GM19452 (cell line): ENCODE results near the gene SLIT1.

Source experiments
- ATAC-seq: cut with Tn5 transposase; IDR thresholded peaks from one replicate; pipeline ENCODE4 v1.9.1; 2021; ENCODE audit not compliant: unreplicated experiment

SLIT1 gene

DNA sequence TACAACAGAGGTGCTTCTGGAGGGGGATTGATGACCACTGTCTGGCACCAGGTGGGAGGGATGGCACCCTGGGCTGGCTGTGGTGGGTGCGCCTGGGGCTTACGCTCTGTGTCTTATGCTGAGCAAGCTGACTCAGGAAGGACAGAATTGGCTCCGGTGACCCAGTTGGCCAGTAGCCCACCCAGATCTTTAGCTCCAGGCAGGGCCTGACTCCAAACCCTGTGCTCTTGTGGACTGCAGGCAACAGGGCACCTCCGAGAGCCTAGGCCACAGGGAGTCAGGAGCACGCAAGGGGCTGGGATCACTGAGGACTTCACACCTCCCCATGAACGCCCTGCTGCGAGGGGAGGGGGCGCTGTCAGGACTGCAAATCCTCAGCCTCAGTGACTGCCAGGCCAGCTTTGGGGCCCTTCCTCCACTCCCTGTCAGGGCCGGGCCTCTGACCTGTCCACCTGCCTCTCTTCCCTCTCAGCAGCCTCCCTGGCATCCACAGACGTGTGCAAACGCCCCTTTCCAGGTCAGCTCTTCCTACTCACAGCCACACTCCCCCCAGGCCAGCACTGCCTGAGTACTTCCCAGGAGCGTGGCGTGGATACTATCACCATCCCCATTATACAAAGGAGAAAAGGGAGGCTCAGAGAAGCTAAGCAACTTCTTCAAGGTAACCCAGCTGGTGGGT is 118.7 kb downstream of the SLIT1 start:
- no peak for ATAC-seq

DNA sequence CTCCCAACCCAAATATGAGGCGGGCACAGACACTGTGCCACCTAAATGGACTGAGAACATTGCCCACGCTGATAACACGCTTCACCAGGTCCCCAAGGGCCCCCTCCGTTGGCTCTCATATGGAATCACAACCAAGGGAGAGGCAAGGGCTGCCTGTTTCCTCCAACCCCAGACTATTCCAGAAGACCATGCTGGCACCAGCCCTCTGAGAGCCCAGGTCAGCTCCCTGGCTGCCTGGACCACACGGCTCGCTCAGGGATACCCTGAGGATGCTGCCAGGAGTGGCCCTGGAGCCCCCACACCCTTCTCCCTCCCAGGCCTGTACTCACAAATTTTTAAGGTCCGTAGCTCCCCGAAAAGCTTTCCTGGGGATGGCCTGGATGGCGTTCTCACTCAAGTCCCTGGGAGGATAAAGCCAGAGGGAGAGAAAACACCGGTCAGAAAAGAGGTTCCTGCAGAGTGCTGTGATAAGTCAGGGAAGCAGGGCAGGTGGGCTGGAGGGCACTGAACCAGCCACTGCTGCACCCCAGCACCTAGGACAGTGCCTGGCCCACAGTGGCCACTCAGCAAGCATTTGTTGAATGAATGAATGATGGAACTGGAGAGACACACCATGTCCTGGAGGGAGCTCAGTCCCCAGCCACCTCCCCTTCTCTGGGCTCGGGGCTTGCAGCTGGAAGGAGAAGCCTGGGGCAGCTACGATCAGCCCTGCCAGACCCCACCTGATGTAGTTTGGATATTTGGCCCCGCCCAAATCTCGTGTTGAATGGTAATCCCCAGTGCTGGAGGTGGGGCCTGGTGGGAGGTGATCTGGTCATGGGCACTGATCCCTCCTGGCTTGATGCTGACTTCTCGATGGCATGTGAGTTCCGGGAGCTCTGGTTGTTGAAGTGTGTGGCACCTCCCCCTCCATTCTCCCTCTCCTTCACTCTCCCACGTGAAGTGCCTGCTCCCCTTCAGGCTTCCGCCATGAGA is 119.8 kb downstream of the SLIT1 start:
- no peak for ATAC-seq

DNA sequence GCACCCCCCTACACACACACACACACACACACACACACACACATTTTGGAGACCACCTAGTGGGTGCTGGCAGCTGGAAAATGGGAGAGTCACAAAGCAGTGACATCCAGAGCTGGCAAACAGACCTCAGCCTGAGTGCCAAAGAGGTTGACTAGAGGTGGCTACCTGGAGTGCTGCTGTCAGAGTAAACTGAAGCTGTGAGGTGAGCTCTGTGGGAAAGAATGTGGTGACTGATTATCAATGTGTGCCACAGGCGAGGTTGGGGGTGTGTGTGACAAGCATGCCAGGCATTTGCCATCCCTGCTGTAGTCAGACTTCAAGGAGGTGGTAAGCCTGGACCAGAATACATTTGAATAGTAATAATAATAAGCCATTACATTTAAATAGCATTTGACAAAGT is 120.6 kb downstream of the SLIT1 start:
- ATAC-seq, result no peak

DNA sequence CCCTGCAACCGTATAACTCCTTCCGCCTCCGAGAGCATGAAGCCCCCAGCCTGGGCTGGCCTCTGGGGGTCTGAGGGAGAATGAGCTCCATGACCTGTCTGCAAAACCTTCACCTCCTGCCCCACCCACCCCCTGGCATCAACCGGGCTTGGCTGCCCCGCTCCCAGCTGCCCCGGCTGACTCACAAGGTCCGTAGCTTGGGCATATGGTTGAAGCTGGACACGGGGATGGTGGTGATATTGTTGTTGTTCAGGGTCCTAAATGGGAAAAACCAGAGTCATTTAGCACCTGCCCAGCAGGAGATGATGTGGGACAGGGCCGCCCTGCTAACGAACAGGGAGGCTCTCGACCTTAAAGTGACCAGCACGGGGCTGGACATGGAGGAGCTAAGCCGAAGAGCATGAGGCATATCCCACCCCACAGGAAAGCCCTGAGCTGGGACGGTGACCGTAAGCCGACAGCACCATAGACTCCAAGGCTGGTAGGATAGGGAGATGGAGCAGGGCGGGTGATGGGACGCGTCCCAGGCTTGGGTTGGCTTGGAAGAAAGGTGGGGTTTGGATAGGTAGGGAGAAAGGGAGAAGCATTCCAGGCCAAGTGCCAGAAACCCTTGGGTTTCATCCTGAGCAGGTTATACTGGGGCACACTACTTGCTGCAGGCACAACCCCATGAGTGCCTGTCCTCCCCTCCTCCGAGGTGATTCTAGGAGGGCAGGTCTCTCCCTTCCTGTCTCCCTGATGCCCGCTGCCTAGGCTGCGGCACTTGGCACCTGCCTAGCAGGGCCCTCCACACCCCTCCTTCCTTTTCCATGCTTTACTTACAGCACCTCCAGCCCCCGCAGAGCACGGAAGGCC is 121.5 kb downstream of the SLIT1 start:
- no peak for ATAC-seq

DNA sequence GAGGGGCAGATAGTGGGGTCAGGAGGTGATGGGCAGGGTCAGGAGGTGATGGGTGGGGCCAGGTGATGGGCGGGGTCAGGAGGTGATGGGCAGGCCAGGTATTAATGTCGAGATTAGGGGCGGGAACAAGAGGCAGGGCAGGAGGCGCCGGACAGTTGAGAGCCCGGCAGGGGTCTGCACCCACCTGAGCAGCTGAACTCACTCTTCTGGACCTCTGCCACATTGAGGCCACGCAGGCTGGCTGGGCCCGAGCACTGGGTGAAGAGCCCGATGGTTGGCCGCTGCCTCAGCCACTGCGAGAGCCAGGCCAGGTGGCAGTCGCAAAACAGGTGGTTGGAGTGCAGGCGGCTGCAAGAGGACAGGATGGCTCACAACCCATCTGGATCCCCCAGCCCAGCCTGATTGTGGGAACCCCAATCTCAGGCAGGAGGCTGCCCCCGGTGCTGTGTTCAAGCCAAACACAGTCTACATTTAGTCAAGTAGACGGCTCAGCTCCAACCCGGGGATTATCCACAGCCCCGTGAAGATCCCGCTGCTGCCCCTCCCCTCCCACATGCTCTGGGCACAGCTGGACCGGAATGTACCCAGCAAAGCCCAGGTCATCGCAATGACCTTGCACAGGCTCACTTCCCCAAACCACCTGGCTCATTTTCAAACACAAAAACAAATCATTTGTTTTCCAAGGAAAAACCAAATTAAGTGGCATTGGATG is 122.3 kb downstream of the SLIT1 start:
- no peak for ATAC-seq

DNA sequence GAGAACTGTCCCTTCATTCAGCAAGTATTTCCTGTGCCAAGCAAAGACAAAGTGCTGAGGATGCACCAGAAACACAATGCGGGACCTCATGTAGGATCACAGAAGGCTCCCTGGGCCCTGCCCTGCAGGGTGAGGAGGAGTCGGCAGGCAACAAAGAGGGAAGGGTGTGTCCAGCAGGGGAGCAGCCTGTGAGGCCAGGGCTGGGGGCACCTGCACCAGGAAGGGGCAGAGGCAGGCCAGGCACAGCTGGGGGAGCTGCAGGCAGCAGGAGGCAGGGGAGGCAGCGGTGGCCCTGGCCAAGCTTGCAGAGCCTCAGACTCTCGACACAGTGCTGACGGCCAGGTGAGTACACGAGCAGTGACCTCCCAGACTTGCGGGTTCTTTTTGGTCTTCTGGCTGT is 123.3 kb downstream of the SLIT1 start:
- ATAC-seq, result no peak

DNA sequence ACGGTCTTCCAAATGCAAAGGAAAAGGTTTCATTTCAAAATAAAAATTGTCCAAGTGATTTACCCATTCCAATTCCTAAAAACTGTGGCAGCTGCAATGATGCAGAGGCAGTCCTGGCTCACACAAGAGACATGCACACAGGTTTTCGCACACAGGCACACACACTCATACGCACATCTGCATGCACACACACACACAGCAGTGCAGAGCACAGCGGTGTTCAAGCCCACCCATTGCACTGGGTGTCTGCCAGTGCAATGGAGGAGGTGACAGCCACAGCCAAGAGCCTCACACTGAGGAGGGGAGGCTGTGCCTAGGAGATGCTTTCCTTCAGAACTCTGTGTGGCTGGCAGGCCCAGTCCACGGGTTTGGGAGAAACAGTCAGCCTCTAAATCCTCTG is 123.7 kb downstream of the SLIT1 start:
- ATAC-seq, result no peak

DNA sequence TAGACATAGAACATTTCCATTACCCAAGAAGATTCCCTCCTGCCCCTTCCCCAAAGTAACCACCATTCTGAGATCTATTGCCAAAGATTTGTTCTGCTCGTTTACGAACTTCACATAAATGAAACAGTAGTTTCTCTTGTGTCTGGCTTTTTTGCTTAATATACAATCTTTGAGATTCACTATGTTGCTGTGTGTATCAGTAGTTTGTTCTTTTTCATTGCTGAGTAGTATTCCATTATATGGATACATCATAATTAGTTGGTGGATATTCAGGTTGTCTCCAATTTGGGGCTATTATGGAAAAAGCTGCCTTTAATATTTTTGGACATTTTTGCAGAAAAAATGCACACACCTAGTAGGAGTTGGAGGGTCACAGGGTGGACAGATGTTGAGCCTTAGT is 124.3 kb downstream of the SLIT1 start:
- no peak for ATAC-seq

DNA sequence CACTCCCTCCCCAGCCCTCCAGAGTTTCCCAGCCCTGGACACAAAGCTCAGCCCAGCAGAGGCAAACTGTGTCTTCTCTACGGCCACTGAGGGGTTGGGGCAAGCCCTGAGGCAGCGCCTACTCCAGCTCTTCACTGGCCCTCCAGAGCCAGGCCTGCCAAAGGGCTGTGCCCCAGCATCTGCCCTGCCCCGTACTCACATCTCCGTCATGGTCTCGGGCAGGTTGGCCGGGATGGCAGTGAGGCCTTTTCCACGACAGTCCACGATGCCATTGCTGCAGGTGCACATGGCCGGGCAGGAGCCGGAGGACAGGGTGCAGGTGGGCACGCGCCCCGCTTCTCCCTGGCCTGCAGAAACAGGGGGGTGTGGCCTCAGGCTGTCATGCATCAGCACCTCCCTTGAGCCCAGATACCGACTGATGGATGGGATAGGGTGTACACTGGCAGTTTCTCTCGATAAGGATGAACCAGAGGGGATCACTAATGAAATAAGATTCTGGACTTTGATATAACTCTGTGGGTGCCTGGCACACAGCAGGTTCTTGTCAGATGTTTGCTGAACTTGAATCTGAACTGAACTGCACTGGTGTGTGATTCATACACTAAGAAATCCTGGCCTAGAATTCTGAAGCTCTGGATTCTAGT is 125.2 kb downstream of the SLIT1 start:
- ATAC-seq, result no peak

DNA sequence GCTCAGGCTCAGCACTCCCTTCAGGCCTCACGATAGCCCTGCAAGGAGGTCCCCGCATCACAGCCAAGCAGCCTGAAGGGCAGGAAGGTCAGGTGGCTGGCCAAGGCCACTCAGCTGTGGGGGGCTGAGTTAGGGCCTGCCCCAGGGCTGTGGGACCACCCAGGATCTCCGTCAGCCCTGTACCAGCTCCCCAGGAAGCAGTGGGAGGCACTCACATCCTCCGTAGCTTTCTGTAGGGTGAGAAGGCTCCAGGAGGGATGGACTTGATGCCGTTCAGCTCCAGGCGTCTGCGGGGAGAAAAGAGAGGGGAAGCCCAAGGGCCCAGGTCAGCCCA is 125.9 kb downstream of the SLIT1 start:
- no peak for ATAC-seq

DNA sequence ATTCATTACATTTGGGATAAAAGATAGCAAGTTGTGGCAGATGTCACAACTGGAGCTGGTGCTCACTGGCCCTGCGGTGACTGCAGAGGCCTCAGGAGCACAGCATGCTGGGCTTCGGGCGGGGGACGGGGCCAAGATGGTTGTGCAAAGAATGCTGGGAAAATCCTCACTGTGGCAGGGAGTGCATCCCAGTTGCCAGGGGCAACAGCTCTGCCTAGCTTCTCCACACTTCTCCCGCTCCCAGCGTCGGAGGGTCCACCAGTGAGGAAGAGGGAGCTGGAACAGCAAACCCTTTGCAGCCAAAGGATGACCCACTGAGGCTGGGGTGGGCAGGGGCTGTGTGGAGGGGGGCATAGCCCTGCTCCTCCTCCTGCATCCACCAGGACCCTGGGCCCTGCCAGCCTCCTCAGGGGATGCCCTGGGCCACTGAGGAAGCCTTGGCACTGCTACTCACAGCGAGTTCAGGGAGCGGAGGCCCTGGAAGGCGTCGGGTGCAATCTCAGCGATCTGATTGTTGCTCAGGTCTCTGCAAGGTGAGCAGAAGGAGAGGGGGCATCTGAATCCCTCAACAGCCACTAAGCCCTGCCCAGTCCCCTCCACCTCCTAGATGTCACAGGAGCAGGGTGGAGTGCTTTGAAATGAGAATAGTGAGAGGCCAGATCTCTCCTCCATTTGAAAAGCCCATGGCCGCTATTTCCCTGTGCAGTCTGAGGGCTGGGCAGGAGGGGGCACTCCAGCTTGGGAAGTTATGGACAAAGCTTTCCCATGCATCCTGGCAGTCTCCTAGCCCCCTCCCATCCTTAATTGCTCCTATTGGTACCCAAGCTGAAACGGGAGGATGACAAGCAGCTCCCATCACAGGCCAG is 126.5 kb downstream of the SLIT1 start:
- no peak for ATAC-seq

DNA sequence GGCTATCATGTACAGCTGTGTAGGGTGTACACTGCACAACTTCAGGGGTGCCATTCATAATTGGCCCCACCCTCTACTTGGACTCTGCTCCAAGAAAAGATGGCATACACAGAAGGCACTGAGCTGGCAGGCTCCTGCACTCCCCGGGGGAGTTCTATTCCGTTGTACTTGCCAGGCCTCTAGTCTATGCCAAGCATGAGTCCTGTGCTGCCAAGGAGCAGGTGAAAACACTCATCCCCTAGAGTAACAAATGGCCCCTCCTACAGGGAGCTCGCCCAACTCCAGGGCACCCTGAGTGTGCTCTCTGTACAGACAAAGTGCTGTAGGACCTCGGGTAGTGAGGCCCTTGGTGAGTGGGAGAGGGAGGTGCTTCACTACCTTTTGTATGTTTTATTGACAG is 127.2 kb downstream of the SLIT1 start:
- no peak for ATAC-seq

DNA sequence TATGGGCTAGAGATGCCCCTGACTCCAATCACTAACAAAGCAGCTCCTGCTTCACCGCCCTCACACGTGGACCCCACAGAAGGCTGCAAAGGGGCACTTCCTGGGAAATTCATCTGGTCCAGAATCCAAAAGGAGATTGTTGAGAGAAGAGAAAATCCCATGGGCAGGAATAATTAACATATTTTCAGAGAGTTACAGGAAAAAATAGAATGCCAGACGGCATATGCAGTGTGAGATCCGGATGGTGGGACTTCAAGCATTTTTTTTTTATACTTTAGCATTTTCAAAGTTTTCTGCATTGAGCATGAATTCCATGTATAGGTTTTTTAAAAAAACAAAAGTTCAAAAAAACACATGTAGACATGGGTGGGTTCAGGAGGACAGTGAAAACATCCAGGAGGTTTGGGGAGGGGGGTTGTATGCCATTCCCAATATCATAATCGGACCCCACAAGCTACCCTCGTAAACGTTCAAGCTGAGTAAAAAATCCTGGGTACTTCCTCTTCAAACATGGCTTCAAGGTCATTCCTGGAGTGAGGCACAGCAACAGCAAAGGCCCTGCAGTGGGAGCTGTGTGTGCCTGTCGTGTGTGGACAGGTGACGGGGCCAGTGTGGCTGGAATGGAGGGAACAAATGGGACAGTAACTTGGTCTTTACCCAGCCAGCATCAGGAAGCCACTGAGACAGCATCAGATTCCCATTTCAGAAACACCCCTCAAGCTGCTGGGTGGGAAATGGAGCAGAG is 128.1 kb downstream of the SLIT1 start:
- no peak for ATAC-seq

DNA sequence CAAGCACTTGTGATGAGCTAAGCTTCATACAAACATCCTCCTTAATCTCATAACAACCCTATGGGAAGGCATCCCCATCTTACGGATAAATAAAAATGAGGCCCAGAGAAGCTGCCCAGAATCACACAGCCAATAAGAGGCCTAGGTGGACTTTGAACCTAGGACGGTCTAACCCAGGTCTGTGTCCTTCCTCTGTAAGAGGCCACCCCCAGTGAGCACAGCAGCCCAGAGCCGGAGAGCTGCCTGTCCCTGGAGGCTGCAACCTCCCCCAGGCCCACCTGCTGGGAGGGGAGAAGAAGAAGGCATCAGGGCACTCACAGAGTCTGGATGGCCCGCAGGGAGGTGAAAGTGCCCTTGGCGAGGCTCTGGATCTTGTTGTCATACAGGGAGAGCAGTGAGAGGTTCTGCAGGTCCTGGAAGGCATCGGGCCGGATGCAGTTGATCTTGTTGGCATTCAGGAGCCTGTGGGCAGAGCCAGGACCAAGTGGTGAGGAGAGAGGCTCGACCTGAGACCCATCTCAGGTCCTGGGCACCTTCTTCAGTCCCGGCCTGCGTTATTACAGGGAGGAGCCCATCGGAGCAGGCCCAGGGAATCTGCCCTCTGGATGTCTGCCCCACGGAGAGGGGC is 129.6 kb downstream of the SLIT1 start:
- no peak for ATAC-seq

DNA sequence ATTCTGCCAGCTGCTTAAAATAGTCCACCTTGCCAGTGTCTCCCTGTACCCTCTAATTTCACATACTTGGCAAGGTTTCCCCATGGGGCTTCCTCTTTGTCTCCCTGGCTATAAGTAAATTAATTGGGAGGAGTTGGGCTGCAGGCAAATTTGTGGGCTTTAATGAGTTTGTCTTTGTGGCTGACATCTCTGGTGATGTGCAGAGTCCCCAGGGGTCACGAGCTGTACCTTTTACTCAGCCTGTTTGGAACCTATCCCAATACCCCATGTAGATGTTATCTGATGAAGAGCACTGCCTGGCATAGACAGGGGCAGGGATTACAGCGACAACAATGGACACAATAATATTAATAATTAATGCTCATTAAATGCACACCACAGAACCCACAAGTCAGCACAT is 132.5 kb downstream of the SLIT1 start:
- no peak for ATAC-seq

DNA sequence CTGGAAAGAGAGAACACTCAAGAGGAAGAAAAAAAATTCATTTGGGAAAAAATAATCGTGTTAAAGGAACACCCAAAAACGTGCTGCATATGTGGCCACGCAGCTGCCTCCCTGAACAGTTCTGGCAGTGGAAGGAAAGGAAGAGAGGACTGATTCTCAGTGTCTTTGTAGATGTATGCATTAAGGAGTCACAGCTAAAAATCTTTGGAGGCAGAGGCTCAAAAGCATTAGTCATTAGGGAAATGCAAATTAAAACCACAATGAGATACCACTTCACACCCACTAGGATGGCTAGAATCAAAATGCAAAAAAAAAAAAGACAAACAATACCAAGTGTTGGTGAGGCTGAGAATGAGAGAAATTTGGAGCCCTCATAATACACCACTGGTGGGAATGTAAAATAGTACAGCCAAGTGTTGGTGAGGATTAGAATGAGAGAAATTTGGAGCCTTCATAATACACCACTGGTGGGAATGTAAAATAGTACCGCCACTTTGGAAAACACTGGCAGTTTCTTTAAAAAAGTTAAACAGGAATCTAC is 134.7 kb downstream of the SLIT1 start:
- ATAC-seq, result no peak

DNA sequence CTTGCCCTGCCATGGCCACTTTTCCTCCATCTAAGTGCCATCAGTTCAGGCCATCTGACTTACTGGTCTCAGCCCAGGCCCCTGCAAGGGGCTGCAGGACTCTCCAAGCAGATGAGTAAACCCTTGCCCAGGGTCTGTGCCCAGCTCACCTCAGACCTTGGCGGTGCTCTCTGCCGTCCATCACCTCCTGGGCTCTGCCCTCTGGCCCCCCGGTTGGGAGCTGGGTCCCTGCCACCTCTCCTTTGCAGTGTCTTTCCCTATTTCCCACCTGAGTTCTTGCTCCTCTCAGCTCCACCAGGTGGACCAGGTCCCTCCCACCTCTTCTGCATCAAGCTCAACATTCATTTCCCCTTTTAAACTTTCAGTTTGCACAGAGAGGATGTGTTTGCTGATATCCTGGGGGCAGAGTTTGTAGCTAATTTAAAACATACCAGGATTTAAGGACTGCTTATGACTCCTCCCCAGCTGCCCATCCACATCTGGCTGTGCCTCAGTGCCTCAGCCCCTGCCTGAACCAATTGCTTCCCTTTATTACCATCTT is 135.5 kb downstream of the SLIT1 start:
- ATAC-seq, result no peak

DNA sequence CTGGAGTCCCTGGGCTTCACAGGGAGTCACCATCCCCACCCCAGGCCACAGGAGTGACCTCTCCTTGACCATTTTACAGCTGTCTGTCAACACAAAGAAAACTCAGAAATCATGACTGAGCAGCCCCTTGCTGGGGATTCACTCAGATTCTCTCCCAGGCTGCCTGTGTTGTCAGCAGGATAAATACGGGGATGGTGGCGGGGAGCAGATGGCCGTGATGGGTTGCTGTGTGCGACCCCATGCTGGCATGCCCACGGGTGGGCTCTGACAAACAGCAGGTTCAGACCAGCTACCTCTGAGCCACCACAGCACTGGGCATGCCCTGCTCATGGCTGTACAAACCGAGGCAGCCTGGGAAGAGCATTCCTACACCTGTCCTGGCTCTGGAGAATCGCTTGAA is 136.1 kb downstream of the SLIT1 start:
- no peak for ATAC-seq
